HepG2 (cell line): ENCODE data around the gene TACC3. TPM values are rescaled to one million over a fixed set of nuclear protein-coding genes. Genes with fewer than 3 reads are reported as not detected.

ENCODE experiments used
- BORCS8-MEF2B ChIP-seq: sonication (generic); formaldehyde crosslinking; IDR thresholded peaks from 2 replicates; pipeline ENCODE4 v1.8.0; 2022; ENCODE audit warnings: mild to moderate bottlenecking, missing genetic modification reagents
- FOXA1 ChIP-seq, 2 experiments: fragments of 450-650 bp in 1 of 2; sonication (generic) in 1 of 2; formaldehyde crosslinking in 1 of 2; IDR thresholded peaks; 2 replicates each; pipeline versions ENCODE4 v1.4.0 to v1.6.1; 2016 to 2020; ENCODE audit warnings: missing genetic modification reagents in 1 of 2
- FOXA3 ChIP-seq: IDR thresholded peaks from 2 replicates; pipeline ENCODE4 v1.6.1; 2016; ENCODE audit warnings: missing genetic modification reagents, missing compliant biosample characterization
- HMG20A ChIP-seq: IDR thresholded peaks from 2 replicates; pipeline ENCODE4 v1.6.1; 2016; ENCODE audit warnings: borderline replicate concordance
- HNF4G ChIP-seq, 2 experiments: sonication (generic) in 1 of 2; formaldehyde crosslinking in 1 of 2; IDR thresholded peaks; 2 replicates each; pipeline versions ENCODE4 v1.4.0 to v1.6.1; 2011 to 2020; ENCODE audit warnings: borderline replicate concordance in 2 of 2, low read depth in 2 of 2, mild to moderate bottlenecking in 2 of 2, low read length in 1 of 2, missing genetic modification reagents in 1 of 2, moderate library complexity in 1 of 2
- KLF13 ChIP-seq: sonication (generic); formaldehyde crosslinking; IDR thresholded peaks from 2 replicates; pipeline ENCODE4 v1.4.0; 2020; ENCODE audit warnings: mild to moderate bottlenecking, missing genetic modification reagents
- NCOA5 ChIP-seq: sonication (generic); formaldehyde crosslinking; IDR thresholded peaks from 2 replicates; pipeline ENCODE4 v1.4.0; 2020; ENCODE audit warnings: missing genetic modification reagents
- THAP11 ChIP-seq: IDR thresholded peaks from 2 replicates; pipeline ENCODE4 v1.6.1; 2016; ENCODE audit warnings: missing biosample characterization, missing genetic modification reagents
- ZFP36L1 ChIP-seq: sonication (generic); formaldehyde crosslinking; IDR thresholded peaks from 2 replicates; pipeline ENCODE4 v1.8.0; 2022; ENCODE audit warnings: mild to moderate bottlenecking, missing genetic modification reagents, moderate library complexity
- ZMYM3 ChIP-seq: sonication (generic); formaldehyde crosslinking; IDR thresholded peaks from 2 replicates; pipeline ENCODE4 v1.5.1; 2020; ENCODE audit warnings: mild to moderate bottlenecking, missing genetic modification reagents
- ZNF335 ChIP-seq: sonication (generic); formaldehyde crosslinking; IDR thresholded peaks from 2 replicates; pipeline ENCODE4 v1.4.0; 2020; ENCODE audit warnings: missing genetic modification reagents
- ZNF558 ChIP-seq: sonication (generic); formaldehyde crosslinking; IDR thresholded peaks from 2 replicates; pipeline ENCODE4 v1.9.0; 2022; ENCODE audit warnings: mild to moderate bottlenecking, missing genetic modification reagents, borderline replicate concordance
- ZNF619 ChIP-seq: sonication (generic); formaldehyde crosslinking; IDR thresholded peaks from 2 replicates; pipeline ENCODE4 v1.4.0; 2020; ENCODE audit warnings: mild to moderate bottlenecking, missing genetic modification reagents
- ZNF790 ChIP-seq: sonication (generic); formaldehyde crosslinking; IDR thresholded peaks from 2 replicates; pipeline ENCODE4 v1.8.0; 2022; ENCODE audit warnings: missing genetic modification reagents, mild to moderate bottlenecking, borderline replicate concordance
- polyA plus RNA-seq, 8 experiments: library from polyadenylated mRNA; depleted of rRNA in 3 of 8; stranded (reverse) in 7 of 8; unstranded in 1 of 8; fragments of >200 nt; fragmentation: Illumina TruSeq in 4 of 8; extraction: Trizol in 4 of 8; gene quantifications; 2 replicates each; pipeline versions ENCODE4 v1.2.1 to v1.2.3, GENCODE V29; 2011 to 2016; ENCODE audit warnings: low read depth in 4 of 8, missing spikeins in 1 of 8, mixed read lengths in 1 of 8; ENCODE audit not compliant: insufficient read depth in 1 of 8
- total RNA-seq, 5 experiments: library from RNA; depleted of rRNA; stranded (reverse); fragments of >200 nt; fragmentation: Illumina TruSeq; extraction: Trizol; gene quantifications; 2 replicates each; pipeline ENCODE4 v1.2.3, GENCODE V29; 2016; ENCODE audit warnings: low read depth in 1 of 5
- TF ChIP-seq, protein P1 (sequence below): sonication (generic); formaldehyde crosslinking; IDR thresholded peaks from 2 replicates; pipeline ENCODE4 v1.5.0; 2020; ENCODE audit warnings: mild to moderate bottlenecking, missing genetic modification reagents
- TF ChIP-seq, protein P2 (sequence below): IDR thresholded peaks from 2 replicates; pipeline ENCODE4 v1.6.1; 2016; ENCODE audit warnings: missing genetic modification reagents, missing compliant biosample characterization
- TF ChIP-seq, protein P3 (sequence below): sonication (generic); formaldehyde crosslinking; IDR thresholded peaks from 2 replicates; pipeline ENCODE4 v1.8.0; 2022; ENCODE audit warnings: mild to moderate bottlenecking, missing genetic modification reagents, borderline replicate concordance
- TF ChIP-seq, protein P4 (sequence below): sonication (generic); formaldehyde crosslinking; IDR thresholded peaks from 2 replicates; pipeline ENCODE4 v1.4.0; 2020; ENCODE audit warnings: mild to moderate bottlenecking, low read depth, missing genetic modification reagents
- TF ChIP-seq, protein P5 (sequence below): IDR thresholded peaks from 2 replicates; pipeline ENCODE4 v1.6.1; 2018; ENCODE audit warnings: missing genetic modification reagents, mild to moderate bottlenecking, missing compliant biosample characterization

The TACC3 gene
- total and polyA plus RNA-seq, 2 of the 13 experiments (the other 11 are each of a cell fraction or from before 2014, with no cell fraction given), result 20.3 to 21.2 TPM

DNA sequence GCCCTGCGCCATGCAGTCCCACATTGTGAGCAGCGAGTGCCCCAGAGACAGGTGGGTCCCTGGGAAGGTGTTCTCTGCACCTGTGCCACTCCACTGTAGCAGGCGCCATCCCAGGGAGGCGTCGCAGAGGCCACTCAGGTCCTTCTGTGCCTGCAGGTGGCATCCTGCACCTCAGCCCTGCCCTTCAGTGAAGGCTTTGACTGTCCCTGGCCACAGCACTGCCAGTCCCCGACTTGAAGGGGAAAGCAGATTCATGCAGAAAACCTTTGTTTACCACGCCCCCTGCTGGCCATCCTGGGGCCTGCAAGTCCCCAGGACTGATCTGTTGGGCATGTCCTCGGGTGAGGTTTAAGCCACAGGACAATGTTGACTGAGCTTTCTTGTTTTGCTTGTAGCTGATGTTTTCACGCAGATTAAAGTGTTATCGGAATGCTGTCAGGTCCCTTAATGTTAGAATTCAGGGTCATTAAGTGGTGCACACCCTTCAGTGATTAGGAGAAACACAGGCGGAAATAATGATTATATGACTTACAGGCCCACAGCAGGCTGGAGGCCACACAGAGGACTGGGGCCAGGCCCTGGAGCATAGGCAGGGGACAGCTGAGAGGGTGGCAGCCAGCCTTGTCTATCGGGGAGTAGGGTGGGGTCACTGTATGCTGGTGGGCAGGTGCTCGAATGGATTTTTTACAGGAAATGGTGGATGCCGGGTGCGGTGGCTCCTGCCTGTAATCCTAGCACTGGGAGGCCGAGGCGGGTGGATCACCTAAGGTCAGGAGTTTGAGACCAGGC lies 5.0 kb downstream of the TACC3 start (continued):
- TF ChIP-seq ZNF558 (CRISPR knock-in tag) (no peak), ZNF619 (CRISPR knock-in tag) (0 out of 2 replicates have a peak, but pooled peaks have one; percentile 46), FOXA1 (IDR thresholded peaks at IDR 0.05) (no peak), FOXA1 (CRISPR knock-in tag; IDR thresholded peaks at IDR 0.05) (peak; percentile 45), HNF4G (IDR thresholded peaks at IDR 0.05; ENCODE audit: borderline replicate concordance, low read depth, low read length) (no peak), HNF4G (CRISPR knock-in tag; IDR thresholded peaks at IDR 0.05; ENCODE audit: borderline replicate concordance, low read depth) (0 out of 2 replicates have a peak, but pooled peaks have one; percentile 31), KLF13 (CRISPR knock-in tag) (no peak), ZNF335 (CRISPR knock-in tag) (0 out of 2 replicates have a peak, but pooled peaks have one; percentile 17), FOXA3 (CRISPR knock-in tag) (peak; percentile 19; the same call in 1 of the 2 replicates), THAP11 (CRISPR knock-in tag) (0 out of 2 replicates have a peak, but pooled peaks have one; percentile 18), BORCS8-MEF2B (CRISPR knock-in tag) (0 out of 2 replicates have a peak, but pooled peaks have one; percentile 39), ZNF790 (no peak), ZFP36L1 (CRISPR knock-in tag) (no peak), NCOA5 (no peak), HMG20A (no peak), ZMYM3 (CRISPR knock-in tag) (no peak)
- TF ChIP-seq, protein P1, sequence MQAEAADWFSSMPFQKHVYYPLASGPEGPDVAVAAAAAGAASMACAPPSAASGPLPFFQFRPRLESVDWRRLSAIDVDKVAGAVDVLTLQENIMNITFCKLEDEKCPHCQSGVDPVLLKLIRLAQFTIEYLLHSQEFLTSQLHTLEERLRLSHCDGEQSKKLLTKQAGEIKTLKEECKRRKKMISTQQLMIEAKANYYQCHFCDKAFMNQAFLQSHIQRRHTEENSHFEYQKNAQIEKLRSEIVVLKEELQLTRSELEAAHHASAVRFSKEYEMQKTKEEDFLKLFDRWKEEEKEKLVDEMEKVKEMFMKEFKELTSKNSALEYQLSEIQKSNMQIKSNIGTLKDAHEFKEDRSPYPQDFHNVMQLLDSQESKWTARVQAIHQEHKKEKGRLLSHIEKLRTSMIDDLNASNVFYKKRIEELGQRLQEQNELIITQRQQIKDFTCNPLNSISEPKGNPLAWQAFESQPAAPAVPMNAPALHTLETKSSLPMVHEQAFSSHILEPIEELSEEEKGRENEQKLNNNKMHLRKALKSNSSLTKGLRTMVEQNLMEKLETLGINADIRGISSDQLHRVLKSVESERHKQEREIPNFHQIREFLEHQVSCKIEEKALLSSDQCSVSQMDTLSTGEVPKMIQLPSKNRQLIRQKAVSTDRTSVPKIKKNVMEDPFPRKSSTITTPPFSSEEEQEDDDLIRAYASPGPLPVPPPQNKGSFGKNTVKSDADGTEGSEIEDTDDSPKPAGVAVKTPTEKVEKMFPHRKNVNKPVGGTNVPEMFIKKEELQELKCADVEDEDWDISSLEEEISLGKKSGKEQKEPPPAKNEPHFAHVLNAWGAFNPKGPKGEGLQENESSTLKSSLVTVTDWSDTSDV (CRISPR knock-in tag), result no peak
- TF ChIP-seq, protein P2, sequence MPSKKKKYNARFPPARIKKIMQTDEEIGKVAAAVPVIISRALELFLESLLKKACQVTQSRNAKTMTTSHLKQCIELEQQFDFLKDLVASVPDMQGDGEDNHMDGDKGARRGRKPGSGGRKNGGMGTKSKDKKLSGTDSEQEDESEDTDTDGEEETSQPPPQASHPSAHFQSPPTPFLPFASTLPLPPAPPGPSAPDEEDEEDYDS (CRISPR knock-in tag), result no peak
- TF ChIP-seq, protein P3, sequence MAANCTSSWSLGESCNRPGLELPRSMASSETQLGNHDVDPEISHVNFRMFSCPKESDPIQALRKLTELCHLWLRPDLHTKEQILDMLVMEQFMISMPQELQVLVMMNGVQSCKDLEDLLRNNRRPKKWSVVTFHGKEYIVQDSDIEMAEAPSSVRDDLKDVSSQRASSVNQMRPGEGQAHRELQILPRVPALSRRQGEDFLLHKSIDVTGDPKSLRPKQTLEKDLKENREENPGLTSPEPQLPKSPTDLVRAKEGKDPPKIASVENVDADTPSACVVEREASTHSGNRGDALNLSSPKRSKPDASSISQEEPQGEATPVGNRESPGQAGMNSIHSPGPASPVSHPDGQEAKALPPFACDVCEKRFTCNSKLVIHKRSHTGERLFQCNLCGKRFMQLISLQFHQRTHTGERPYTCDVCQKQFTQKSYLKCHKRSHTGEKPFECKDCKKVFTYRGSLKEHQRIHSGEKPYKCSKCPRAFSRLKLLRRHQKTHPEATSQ (CRISPR knock-in tag), result no peak
- TF ChIP-seq, protein P4, sequence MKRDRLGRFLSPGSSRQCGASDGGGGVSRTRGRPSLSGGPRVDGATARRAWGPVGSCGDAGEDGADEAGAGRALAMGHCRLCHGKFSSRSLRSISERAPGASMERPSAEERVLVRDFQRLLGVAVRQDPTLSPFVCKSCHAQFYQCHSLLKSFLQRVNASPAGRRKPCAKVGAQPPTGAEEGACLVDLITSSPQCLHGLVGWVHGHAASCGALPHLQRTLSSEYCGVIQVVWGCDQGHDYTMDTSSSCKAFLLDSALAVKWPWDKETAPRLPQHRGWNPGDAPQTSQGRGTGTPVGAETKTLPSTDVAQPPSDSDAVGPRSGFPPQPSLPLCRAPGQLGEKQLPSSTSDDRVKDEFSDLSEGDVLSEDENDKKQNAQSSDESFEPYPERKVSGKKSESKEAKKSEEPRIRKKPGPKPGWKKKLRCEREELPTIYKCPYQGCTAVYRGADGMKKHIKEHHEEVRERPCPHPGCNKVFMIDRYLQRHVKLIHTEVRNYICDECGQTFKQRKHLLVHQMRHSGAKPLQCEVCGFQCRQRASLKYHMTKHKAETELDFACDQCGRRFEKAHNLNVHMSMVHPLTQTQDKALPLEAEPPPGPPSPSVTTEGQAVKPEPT (CRISPR knock-in tag), result no peak
- TF ChIP-seq, protein P5, sequence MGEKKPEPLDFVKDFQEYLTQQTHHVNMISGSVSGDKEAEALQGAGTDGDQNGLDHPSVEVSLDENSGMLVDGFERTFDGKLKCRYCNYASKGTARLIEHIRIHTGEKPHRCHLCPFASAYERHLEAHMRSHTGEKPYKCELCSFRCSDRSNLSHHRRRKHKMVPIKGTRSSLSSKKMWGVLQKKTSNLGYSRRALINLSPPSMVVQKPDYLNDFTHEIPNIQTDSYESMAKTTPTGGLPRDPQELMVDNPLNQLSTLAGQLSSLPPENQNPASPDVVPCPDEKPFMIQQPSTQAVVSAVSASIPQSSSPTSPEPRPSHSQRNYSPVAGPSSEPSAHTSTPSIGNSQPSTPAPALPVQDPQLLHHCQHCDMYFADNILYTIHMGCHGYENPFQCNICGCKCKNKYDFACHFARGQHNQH (CRISPR knock-in tag), result peak; percentile 52; the same call in 1 of the 2 replicates
